Parathyroid adenoma (tissue), 2 donors: ENCODE measurements around the gene TNFRSF14.

Experiments
- H2AFZ ChIP-seq: fragments of 300-600 bp; sonication (generic); one replicate; pipeline ENCODE4 v1.7.0; 2017; ENCODE audit warnings: antibody characterized with exemption, mild to moderate bottlenecking
- H3K27ac ChIP-seq: fragments of 300-600 bp; sonication (generic); one replicate; pipeline ENCODE4 v1.7.0; 2017
- H3K27me3 ChIP-seq: fragments of 300-600 bp; sonication (generic); one replicate; pipeline ENCODE4 v1.7.0; 2017; ENCODE audit warnings: low read length; ENCODE audit not compliant: control insufficient read depth, insufficient read depth
- H3K36me3 ChIP-seq: fragments of 300-600 bp; sonication (generic); one replicate; pipeline ENCODE4 v1.7.0; 2017; ENCODE audit warnings: low read length; ENCODE audit not compliant: control insufficient read depth, insufficient read depth
- H3K4me1 ChIP-seq: fragments of 300-600 bp; sonication (generic); one replicate; pipeline ENCODE4 v1.7.0; 2017; ENCODE audit warnings: control low read depth
- H3K4me2 ChIP-seq: fragments of 300-600 bp; sonication (generic); one replicate; pipeline ENCODE4 v1.7.0; 2017; ENCODE audit warnings: low read length
- H3K4me3 ChIP-seq: fragments of 300-600 bp; sonication (generic); one replicate; pipeline ENCODE4 v1.7.0; 2017; ENCODE audit warnings: low read depth, low read length
- H3K79me2 ChIP-seq: fragments of 300-600 bp; sonication (generic); one replicate; pipeline ENCODE4 v1.7.0; 2017; ENCODE audit warnings: control low read depth
- H3K9ac ChIP-seq: fragments of 300-600 bp; sonication (generic); one replicate; pipeline ENCODE4 v1.7.0; 2017; ENCODE audit warnings: mild to moderate bottlenecking
- H3K9me3 ChIP-seq: fragments of 300-600 bp; sonication (generic); one replicate; pipeline ENCODE4 v1.7.0; 2017; ENCODE audit warnings: low read length; ENCODE audit not compliant: control insufficient read depth
- TF ChIP-seq, protein P1 (sequence below): fragments of 300-600 bp; sonication (generic); IDR thresholded peaks from one replicate; pipeline ENCODE4 v1.7.0; 2017; ENCODE audit warnings: antibody characterized with exemption, mild to moderate bottlenecking
- donor health status: primary hyperparathyroidism.

Gene TNFRSF14

DNA sequence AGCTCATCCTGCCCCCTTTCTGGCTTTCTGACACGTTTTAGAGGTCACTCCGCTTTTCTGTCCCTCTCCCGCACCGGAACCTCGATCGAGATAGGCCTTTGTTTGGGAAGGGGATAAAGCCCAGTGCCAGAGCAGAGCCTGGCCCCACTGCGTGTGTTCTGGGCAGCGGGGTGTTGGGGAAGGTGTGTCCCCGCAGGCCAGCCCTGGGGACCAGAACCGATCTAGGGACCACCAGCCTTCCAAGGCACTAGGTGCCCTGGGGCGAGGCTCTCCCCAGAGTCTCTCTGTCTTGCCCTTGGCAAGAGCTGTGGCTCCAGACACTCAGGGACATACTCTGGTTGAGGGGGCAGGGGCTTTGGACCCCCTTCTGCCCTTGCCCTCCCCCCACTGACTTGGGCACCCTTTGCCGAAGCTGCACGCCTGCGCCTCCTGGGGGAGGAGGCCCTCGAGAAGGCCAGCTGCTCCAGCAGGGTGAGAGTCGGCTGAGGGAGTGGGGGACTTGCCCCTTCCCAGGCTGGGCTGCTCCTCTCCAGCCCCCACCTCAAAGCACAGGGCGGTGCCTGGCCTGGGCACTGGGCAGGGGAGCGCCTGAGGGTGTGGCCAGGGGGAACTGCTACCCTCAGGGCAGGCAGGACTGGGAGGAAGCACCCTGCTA lies 46.8 kb downstream of the TNFRSF14 start:
- Histone ChIP-seq H3K27me3 (no peaks in the 10 kb centered on the region), H3K79me2 (no peaks in the 10 kb centered on the region), H3K9me3 (no peaks in the 10 kb centered on the region), H3K4me3 (no peak overlapping the region), H3K36me3 (no peaks in the 10 kb centered on the region), H3K4me1 (no peaks in the 10 kb centered on the region), H3K9ac (no peak overlapping the region), H3K4me2 (no peak overlapping the region), H2AFZ (no peak overlapping the region), H3K27ac (no peak overlapping the region)
- TF ChIP-seq, protein P1, sequence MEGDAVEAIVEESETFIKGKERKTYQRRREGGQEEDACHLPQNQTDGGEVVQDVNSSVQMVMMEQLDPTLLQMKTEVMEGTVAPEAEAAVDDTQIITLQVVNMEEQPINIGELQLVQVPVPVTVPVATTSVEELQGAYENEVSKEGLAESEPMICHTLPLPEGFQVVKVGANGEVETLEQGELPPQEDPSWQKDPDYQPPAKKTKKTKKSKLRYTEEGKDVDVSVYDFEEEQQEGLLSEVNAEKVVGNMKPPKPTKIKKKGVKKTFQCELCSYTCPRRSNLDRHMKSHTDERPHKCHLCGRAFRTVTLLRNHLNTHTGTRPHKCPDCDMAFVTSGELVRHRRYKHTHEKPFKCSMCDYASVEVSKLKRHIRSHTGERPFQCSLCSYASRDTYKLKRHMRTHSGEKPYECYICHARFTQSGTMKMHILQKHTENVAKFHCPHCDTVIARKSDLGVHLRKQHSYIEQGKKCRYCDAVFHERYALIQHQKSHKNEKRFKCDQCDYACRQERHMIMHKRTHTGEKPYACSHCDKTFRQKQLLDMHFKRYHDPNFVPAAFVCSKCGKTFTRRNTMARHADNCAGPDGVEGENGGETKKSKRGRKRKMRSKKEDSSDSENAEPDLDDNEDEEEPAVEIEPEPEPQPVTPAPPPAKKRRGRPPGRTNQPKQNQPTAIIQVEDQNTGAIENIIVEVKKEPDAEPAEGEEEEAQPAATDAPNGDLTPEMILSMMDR = no peak

DNA sequence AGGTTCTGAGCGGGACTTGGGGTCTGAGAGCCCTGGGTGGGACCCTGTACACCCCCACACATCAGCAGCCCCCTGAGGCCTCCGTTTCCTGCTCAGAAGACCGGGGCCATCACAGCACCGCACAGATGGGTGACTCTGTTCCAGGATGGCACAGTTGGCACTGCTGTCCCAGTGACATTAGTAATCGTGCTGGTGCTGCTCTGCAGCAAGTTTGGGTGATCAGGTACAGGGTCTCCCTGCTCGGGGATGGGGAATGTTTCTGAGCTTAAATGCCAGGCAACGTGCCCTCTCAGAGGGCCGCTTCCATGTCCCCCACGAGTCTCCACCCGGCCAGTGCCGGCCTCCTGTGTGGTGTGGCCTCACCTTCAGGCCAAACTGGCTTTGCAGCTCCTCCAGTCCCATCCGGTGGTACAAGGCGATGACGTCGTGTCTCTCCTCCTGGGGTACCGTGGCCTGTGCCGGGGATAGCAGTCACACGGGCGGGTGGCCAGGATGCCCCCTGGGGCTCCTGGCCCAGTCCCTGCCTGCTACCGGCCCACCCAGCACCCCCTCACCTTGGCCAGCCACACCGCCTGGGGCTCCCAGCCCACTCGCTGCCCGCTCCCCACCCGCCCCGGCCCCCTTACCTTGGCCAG lies 47.5 kb downstream of the TNFRSF14 start:
- Histone ChIP-seq H3K4me3 (no peak overlapping the region), H3K4me1 (no peaks in the 10 kb centered on the region), H3K79me2 (no peaks in the 10 kb centered on the region), H3K36me3 (no peaks in the 10 kb centered on the region), H3K4me2 (no peak overlapping the region), H3K27ac (no peak overlapping the region), H3K9me3 (no peaks in the 10 kb centered on the region), H3K9ac (no peak overlapping the region), H3K27me3 (no peaks in the 10 kb centered on the region), H2AFZ (no peak overlapping the region)
- TF ChIP-seq, protein P1 = no peak

DNA sequence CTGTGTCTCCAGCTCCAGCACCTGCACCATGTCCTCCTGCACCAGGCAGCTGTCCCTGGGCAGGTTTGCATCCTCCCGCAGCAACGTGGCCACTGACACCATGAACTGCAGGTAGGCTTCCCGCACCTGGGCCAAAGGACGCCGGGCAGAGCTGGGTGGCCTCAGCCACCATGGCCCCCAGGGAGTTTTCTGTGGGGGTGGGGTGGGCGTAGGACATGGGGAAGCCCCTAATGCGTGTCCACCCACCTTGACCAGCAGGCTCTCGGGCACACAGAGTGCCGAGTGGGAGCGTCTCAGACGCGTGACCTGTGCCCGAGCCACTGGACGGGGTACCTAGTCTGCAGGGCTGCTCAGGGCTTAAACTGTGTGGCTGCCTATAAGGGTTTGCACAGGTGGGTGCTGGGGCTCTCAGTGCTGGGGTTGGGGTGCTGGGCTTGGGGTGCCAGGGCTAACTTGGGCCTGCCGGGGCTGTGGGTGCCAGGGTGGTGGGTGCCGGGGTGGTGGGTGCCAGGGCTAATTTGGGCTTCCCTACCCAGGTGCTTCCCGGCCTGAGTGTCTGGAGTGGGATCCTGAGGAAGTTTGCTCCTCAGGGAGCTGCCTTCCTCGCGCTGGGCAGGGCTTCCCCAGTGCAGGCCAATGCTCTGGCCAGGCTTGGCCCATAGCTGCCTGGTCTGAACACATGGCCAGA lies 48.1 kb downstream of the TNFRSF14 start:
- H3K4me2 ChIP-seq = no peak overlapping the region
- H3K27me3 ChIP-seq = no peaks in the 10 kb centered on the region
- no peak overlapping the region for H2AFZ ChIP-seq
- no peak overlapping the region for H3K27ac ChIP-seq
- no peaks in the 10 kb centered on the region for H3K4me1 ChIP-seq
- H3K9ac ChIP-seq = no peak overlapping the region
- H3K9me3 ChIP-seq = no peaks in the 10 kb centered on the region
- no peaks in the 10 kb centered on the region for H3K36me3 ChIP-seq
- no peak overlapping the region for H3K4me3 ChIP-seq
- H3K79me2 ChIP-seq = no peaks in the 10 kb centered on the region
- TF ChIP-seq, protein P1 = no peak

DNA sequence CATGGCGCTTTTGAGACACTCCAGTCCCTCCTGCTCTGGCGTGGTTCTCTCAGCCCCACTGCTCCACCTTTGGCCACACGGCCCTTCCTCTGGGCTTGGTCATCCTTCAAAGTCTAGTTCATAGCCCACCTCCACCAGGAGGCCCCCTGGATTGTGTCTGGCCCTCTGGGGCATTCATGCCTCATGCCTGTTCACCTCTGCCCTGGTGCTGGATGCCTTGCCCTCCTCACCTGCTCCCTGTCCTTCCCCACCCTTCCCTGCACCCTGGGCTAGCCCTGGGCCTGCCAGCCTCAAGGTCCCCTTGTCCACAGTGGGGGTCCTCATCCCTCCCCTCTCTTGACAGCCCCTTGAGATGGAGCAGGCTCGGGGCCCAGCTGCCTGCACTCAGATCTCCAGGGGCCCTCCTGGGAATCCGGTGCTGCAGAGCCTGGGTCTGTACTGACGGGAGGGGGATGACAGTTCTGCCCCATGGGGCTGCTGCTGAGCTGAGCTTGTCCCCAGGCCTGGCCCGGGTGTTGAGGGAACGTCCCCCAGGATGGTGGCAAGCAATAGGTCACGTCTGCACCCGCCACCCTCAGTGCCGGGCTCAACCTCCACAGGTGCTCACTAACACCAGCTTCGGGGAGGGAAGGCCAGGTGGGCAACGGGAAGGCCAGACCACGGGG lies 48.8 kb downstream of the TNFRSF14 start:
- H2AFZ ChIP-seq = no peak overlapping the region
- no peaks in the 10 kb centered on the region for H3K4me1 ChIP-seq
- no peaks in the 10 kb centered on the region for H3K9me3 ChIP-seq
- no peak overlapping the region for H3K4me3 ChIP-seq
- no peak overlapping the region for H3K27ac ChIP-seq
- TF ChIP-seq, protein P1 = no peak
- no peak overlapping the region for H3K4me2 ChIP-seq
- H3K27me3 ChIP-seq = no peaks in the 10 kb centered on the region
- no peaks in the 10 kb centered on the region for H3K79me2 ChIP-seq
- H3K9ac ChIP-seq = no peak overlapping the region
- H3K36me3 ChIP-seq = no peaks in the 10 kb centered on the region
